ENCODE results near the gene TPK1. TPM values are rescaled to one million over a fixed set of nuclear protein-coding genes. Genes with fewer than 3 reads are reported as not detected.

TPK1 gene
- total and polyA plus RNA-seq, 2 of the 4 experiments (the other 2 are of a cell fraction), result 0.38 to 1.8 TPM

DNA sequence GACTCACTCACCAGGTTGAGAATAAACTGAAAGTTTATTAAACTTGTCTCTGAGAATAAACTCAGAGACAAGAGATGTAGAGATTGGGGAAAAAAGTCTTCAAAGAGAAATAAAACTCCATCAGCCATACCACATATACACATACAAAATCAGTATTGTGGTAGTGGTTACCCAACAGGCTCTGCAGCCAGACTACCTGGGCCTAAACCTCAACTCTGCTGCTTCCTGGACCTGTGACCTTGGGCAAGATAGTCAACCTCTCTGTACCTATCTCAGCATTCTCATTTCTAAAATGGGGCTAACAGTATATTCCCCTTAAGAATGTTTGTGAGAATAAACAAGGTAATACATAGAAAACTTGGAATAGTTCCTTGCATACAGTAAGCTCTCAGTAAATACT, 15.3 kb downstream of the TPK1 start:
- no peak for TF ChIP-seq MAZ (IDR thresholded peaks at IDR 0.05; ENCODE audit: borderline replicate concordance, low read depth, low read length)
- no peak for TF ChIP-seq MXI1 (IDR thresholded peaks at IDR 0.05; ENCODE audit: borderline replicate concordance, low read depth, low read length)
- TF ChIP-seq BHLHE40 (IDR thresholded peaks at IDR 0.05; ENCODE audit: low read depth, low read length), result no peak
- no peak for TF ChIP-seq NFE2L2 (IDR thresholded peaks at IDR 0.05; ENCODE audit: low read depth, low read length)
- TF ChIP-seq USF2 (IDR thresholded peaks at IDR 0.05; ENCODE audit: low read depth, low read length), result no peak
- no peak for TF ChIP-seq RAD21 (IDR thresholded peaks at IDR 0.05; ENCODE audit: low read length)
- TF ChIP-seq CHD1 (IDR thresholded peaks at IDR 0.05; ENCODE audit: low read depth, low read length), result no peak
- no peak for TF ChIP-seq SMC3 (IDR thresholded peaks at IDR 0.05; ENCODE audit: low read depth, low read length)
- no peak for TF ChIP-seq RCOR1 (IDR thresholded peaks at IDR 0.05; ENCODE audit: insufficient replicate concordance, low read length)
- no peak for TF ChIP-seq FOS (IDR thresholded peaks at IDR 0.05; ENCODE audit: low read depth, low read length)
- Histone ChIP-seq H2BK15ac (ENCODE audit: low read depth, low read length) (no peak overlapping the region), H3K9ac (ENCODE audit: low read depth, low read length) (no peak overlapping the region), H2AK5ac (ENCODE audit: low read depth, low read length) (no peak overlapping the region), H2AFZ (replicated peaks; ENCODE audit: low read length, poor library complexity) (no peak overlapping the region), H3K79me1 (ENCODE audit: low read depth in 1 of 2, low read length in 2 of 2) (no peaks in the 10 kb centered on the region), H3K4me3 (ENCODE audit: insufficient read depth, low read depth, low read length) (no peak overlapping the region), H2BK120ac (ENCODE audit: low read depth, low read length) (no peak overlapping the region), H3K56ac (ENCODE audit: extremely low read depth, insufficient read depth, low read length) (no peak overlapping the region), H4K8ac (ENCODE audit: low read depth in 2 of 2, low read length in 2 of 2) (no peak overlapping the region), H2AK9ac (replicated peaks; ENCODE audit: low read depth, low read length, poor library complexity) (no peak overlapping the region), H3K4me1 (ENCODE audit: control insufficient read depth, insufficient read depth, low read length) (no peaks in the 10 kb centered on the region), H4K5ac (ENCODE audit: low read depth, low read length) (no peak overlapping the region), H3K27ac (ENCODE audit: insufficient read depth, low read length) (no peak overlapping the region), H2BK20ac (ENCODE audit: low read depth, low read length) (no peak overlapping the region), H3K4ac (ENCODE audit: low read depth, low read length) (no peak overlapping the region), H3K14ac (replicated peaks; ENCODE audit: low read depth, low read length) (no peak overlapping the region), H3K9me1 (ENCODE audit: insufficient read depth, low read length) (no peaks in the 10 kb centered on the region), H3K23ac (ENCODE audit: low read depth, low read length) (no peak overlapping the region), H4K20me1 (ENCODE audit: insufficient read depth, low read length) (no peaks in the 10 kb centered on the region), H3K27me3 (ENCODE audit: control insufficient read depth, insufficient read depth, low read length) (no peaks in the 10 kb centered on the region), H3K4me2 (ENCODE audit: low read depth, low read length) (no peak overlapping the region), H4K91ac (ENCODE audit: insufficient read depth, low read depth, low read length) (no peak overlapping the region), H3K18ac (ENCODE audit: low read depth, low read length) (no peak overlapping the region), H3K9me3 (ENCODE audit: control insufficient read depth, insufficient read depth, low read length) (no peaks in the 10 kb centered on the region), H2BK5ac (ENCODE audit: low read depth, low read length, poor library complexity, severe bottlenecking) (no peak overlapping the region), H3K36me3 (ENCODE audit: control insufficient read depth, insufficient read depth, low read length) (no peaks in the 10 kb centered on the region)
- dilution Hi-C loops (cut with HindIII; ENCODE audit: low sequenced_read_pairs, unreplicated experiment), result no loop called here
- no peak for DNase-seq
- CTCF ChIA-PET, result no interaction called here
- in situ Hi-C loops (cut with MboI; ENCODE audit: low sequenced_read_pairs), result no loop called here
- no TSS peak for BruUV-seq (replicated peaks)
- POLR2A ChIA-PET (ENCODE audit: unreplicated experiment), result no interaction called here
- intact Hi-C loops (cut with micrococcal nuclease), result no loop called here
- ATAC-seq (ENCODE audit: low read depth), result no peak
